Measurements from ENCODE around the gene ADH1C.
"Not testable (repeated sequence)": the region's sequence is repeated elsewhere in the genome, so short reads cannot be mapped to it uniquely, and the experiment has no call there.

ADH1C gene

DNA sequence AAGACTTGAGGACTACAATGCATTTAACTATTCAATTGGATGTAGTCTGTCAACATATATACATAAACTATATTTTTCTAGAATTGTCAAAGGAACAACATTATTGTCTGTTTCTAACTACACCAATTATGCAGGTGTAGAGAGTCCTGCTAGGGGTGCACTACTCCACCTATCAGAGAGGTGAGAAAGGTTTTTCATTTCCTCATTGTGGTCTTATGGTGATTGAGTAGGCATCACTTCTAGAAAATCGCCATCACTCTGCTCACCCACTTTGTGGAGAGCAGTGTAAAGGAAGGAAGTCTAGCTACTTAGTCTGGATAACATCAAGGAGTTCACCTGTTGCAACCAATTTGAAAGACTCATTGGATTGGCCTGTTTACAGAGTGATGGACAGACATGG lies 4.4 kb upstream of the ADH1C start:
- no peak for DNase-seq

- DNase-seq, result not testable (repeated sequence)
These were observed 3.6 kb upstream of the ADH1C start for GRCh38 chr4:99356149-99356548.

- no peak for DNase-seq
These were observed 1.1 kb downstream of the ADH1C start for GRCh38 chr4:99351487-99351886.

DNA sequence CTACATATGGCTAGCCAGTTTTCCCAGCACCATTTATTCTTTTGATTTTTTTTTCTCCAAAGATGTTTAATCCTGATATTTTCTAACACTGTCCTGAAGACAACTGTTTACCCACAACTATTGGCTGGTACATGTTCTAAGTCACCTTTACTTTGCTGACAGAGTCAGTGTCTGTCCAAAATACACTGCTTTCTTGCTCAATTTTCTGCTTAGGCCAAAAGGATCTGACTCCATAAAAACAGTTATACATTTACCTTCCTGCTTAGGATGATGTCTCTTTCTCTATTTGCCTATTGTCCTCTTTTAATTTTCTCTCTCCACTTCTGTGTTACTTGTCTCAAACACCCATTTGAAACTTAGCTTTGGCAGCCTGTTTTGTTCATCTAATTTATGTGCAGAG lies 3.2 kb downstream of the ADH1C start:
- DNase-seq, result no peak

DNA sequence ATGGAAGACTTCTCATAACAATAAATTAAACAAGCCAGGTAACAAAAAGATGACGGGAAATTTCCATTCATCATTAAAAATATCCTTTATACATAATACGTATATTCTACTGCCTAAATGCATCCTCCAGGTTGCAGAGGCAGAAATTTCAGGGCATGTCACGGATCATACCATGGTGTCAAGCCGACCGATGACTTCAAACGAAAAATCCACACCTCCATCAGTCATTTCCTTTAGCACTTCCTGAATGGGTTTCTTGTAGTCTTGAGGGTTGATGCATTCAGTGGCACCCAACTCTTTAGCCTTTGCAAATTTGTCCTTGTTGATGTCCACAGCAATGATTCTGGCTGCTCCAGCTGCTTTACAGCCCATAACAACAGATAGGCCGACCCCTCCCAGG lies 9.9 kb downstream of the ADH1C start:
- not testable (repeated sequence) for DNase-seq

GRCh38 chr4:99341426-99341825 lies 11.1 kb downstream of the ADH1C start:
- DNase-seq, result no peak

DNA sequence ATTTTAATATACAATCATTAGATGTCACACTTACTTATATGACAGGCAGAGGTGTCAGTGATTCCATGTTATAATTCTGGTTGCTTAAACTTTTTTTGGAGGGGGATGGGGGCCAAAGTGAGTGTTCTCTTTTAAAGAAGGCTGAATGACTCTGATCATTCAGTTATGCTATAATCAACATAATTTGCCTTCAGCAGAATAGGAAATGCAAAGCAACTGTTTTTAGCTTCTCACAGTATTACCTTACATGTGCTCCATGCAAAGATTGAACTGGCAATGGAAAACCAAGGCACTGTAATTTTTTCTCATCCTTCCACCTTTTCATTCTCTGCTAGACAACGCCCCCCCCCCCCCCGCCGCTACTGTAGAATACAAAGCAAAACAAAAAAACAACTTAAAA lies 13.4 kb downstream of the ADH1C start:
- no peak for DNase-seq

GRCh38 chr4:99336553-99336952 lies 16.0 kb downstream of the ADH1C start:
- no peak for DNase-seq

DNA sequence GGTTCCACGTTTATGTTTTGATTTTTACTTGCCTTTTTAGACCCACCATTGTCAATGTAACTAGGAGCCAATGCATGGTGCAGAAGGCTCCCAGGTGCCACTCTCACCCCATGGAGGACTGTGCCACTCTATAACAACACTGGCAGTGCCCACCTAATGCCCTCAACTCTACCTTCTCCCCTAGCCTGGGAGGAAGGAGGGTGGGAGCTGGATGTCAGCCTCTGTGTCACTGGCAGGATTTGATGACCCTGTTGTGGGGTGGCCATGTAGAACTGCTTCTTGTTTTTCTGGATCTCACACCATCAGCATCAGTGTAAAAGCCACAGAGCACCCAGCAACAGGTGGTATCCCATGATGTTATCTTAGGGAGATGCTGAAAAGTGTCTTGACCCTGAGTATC lies 17.7 kb downstream of the ADH1C start:
- DNase-seq, result no peak

GRCh38 chr4:99330648-99331047 lies 21.9 kb downstream of the ADH1C start:
- DNase-seq, result no peak

DNA sequence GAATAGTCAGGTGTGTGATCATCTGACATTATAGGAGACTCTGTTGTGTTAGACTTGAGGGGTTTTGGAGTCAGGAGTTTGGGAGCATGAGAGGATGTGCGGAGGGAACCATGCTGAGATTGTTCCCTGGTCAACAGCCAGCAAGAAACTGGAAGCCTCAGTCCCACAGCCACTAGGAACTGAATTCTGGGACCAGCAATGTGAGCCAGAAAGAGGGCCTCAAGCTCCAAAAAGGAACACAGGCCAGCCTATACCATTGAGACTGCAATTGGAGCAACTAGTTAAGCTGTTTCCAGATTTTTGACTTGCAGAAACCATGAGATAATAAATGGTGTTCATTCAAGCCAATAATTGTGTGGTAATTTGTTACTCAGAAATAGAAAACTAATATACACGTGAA lies 22.7 kb downstream of the ADH1C start:
- no peak for DNase-seq

- DNase-seq, result no peak
These were observed 27.6 kb downstream of the ADH1C start for GRCh38 chr4:99324979-99325378.

- DNase-seq, result no peak
These were observed 28.2 kb downstream of the ADH1C start for GRCh38 chr4:99324361-99324760.

GRCh38 chr4:99323756-99324155 lies 28.8 kb downstream of the ADH1C start:
- no peak for DNase-seq

DNA sequence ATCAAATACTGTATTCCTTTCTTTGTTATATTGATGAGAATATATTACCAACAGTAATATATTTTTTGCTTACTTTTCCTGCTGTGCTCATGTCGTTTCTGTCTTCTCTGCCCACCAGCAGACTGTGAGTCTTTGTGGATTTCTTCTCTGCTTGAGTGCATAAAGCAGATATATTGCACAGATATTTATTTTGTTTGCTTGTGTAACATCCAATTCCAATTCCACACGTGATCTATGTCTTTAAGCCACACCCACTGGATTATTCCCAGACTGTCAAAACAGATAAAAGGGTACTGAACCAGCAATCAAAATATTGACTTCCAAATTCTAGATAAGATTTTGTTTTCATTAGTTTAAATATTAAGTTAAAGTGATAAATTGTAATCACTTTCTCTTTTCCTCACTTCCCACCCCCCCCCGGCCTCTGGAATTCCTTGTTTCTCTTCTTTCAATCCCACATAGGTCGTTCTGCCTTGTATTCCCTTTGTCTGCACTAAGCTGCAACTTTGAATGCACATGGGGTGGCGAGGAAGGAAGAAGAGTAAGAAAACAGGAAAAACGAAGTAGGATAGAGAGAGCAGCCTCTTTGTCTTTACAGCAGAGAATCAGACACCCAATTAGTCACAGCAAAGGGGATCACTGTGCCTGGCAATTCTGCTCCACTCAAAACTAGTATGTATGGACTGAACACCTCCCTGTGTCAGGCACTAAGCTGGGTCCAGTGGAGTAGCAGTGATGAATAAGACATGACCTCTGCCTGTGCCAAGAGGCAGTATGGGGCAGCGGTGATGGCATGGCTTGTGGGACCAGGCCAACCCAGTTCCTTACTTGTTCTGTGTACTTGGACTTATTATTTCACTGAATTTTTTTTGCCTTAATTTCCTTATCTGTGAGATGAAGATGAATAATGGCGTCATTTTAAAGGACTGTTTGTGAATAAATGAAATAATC lies 31.0 kb downstream of the ADH1C start, which contains the start of gene ADH1B:
Gene ADH1B (minus strand): TSS at position 161 of the 951 bp plus-strand sequence. CDS start 70 bp downstream, at position 91.
- DNase-seq, result no peak

- DNase-seq, result not testable (repeated sequence)
These were observed 34.7 kb downstream of the ADH1C start for GRCh38 chr4:99317811-99318210.

- no peak for DNase-seq
These were observed 35.2 kb downstream of the ADH1C start for GRCh38 chr4:99317354-99317753.

DNA sequence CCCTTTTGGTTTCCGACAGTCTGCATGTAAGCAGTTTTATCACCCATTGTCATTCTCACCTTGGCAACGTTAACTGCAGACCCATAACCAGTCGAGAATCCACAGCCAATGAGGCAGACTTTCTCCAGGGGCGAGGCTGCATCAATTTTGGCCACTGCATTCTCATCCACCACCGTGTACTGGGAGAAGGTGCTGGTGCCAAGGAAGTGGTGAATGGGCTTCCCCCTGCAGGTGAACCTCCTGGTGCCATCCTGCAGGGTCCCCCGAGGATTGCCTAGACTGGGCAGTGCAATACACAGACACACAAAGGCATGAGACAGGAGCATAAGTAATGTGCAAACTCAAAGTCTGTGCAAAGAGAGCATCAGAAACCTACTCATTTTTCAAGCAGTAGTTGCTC lies 36.7 kb downstream of the ADH1C start:
- DNase-seq, result no peak

DNA sequence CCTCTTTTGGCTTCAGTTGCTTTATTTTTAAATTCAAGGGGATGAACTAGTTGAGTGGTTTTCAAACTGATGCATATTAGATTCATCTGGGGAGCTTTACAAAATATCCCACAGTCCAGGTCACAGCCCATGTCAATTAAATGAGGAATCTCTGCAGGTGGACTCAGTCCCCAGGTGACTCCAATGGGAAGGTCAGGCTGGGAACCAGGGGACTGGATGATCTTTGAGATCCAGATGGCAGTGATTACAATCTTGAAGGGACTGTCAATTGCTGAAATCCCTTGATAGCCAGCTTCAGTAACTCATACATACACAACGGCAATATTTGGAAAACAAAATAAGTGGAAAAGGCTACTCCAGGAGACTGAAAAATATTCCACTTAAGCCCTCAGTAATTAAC lies 38.3 kb downstream of the ADH1C start:
- DNase-seq, result no peak

GRCh38 chr4:99310389-99310788 lies 42.2 kb downstream of the ADH1C start:
- DNase-seq, result no peak

GRCh38 chr4:99305638-99306400 lies 46.7 kb downstream of the ADH1C start:
- DNase-seq, result no peak

DNA sequence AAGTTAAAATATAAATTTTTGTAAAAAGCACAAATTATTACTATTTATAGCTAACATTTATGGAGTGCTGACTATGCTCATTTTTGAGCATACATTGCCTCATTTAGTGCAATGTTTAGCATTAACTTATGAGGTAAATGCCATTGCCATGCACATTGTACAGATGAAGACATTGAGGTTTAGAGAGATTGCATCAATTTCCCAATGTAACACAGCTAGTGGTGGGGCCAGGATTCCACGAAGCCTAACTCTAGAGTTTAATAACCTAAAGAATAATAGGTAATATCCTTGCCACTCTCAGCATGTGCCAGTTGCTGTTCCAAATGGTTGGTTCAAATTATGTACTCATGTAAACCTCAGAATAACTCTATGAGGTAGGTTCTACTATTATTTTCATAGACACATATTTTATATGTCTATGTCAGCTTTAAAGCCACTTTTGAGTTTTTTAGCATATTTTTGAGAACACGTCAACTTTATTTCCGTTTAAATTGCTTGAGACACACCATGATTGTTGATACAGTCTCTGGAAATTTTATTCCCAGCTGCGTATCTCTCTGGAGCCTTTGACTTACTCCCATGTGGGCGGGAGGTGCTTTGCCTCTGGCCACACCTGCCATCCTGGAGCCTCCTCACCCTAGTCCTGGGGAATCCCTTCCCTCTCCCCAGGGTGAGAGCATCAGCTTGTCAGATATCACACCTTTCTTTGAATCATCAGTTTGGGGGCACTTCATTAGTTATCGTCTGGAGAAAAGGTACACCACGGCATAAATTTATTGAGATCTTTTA lies 51.0 kb downstream of the ADH1C start:
- no peak for DNase-seq

DNA sequence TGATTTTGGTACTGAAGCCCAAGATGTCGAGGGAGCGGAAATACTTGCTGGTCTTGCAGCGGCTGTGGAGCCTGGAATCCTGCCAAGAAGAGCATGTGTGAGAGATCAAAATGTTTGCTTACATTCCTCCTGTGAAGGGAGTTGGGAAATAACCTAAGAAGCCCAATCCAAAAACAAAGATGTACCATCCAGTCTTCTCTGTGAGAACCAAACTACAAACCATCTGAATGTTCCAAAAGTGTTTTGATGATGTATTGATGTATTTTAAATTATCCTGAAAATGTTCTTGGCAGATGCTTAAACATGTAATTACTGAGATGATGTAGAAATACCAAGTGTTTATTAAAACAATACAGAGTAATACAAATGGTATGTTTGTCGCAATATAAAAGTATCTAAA lies 51.6 kb downstream of the ADH1C start:
- DNase-seq, result peak; percentile 3
